Fibroblast of lung (primary cell): ENCODE measurements around the gene TLK2.
"Not testable (repeated sequence)": the region's sequence is repeated elsewhere in the genome, so short reads cannot be mapped to it uniquely, and the experiment has no call there.

Source experiments
- CTCF ChIP-seq, 2 donors: IDR thresholded peaks in 1 of 2; conservative IDR thresholded peaks in 1 of 2; 1 replicate in 1 of 2; 2 replicates in 1 of 2; pipeline ENCODE4 v1.5.1; 2011 to 2012; ENCODE audit warnings: low read length in 2 of 2, control low read depth in 1 of 2, inconsistent platforms in 1 of 2, low read depth in 1 of 2, mild to moderate bottlenecking in 1 of 2
- EZH2 ChIP-seq: IDR thresholded peaks from 2 replicates; pipeline ENCODE4 v1.5.1; 2012; ENCODE audit warnings: low read length, control low read depth, mild to moderate bottlenecking; ENCODE audit errors: missing control alignments

- TF ChIP-seq CTCF (conservative IDR thresholded peaks at IDR 0.05 in 1 of 2, IDR thresholded peaks at IDR 0.05 in 1 of 2; ENCODE audit: low read depth in 1 of 2, low read length in 2 of 2); EZH2: not testable (repeated sequence)
Measured at GRCh38 chr17:62477718-62478408, 762 bp upstream of the TLK2 start.
